ENCODE measurements around the gene DPP9. TPM values are rescaled to one million over a fixed set of nuclear protein-coding genes. Genes with fewer than 3 reads are reported as not detected.

DPP9 gene
- total and polyA plus RNA-seq, 2 of the 13 experiments (the other 11 are each of a cell fraction or from before 2014, with no cell fraction given), result 8.4 to 25.8 TPM

DNA sequence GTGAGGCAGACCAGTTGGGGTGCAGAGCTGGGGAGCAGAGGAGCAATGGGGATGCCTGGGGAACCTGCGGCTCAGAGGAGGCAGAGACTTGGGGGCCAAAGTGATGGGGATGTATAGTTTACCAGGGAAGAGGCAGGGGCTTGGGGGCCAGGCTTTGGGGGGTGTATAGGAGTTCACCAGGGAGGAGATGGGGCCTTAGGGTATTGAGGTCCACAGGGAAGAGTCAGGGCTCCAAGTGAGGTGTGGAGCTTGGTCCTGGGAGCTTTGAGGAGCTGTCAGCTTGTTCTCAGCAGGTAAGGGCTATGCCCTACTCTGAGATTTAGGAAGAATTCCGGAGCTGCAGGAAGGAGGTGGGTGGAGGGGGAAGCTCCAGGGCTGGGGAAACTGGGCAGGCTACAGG, 73.5 kb downstream of the DPP9 start:
- FAIRE-seq, result no peak
- POLR2A ChIA-PET, result no interaction called here
- TF ChIP-seq TIGD3 (CRISPR knock-in tag; IDR thresholded peaks at IDR 0.05; ENCODE audit: borderline replicate concordance) (no peak), TBL1XR1 (IDR thresholded peaks at IDR 0.05; ENCODE audit: borderline replicate concordance, low read length, partially characterized antibody) (no peak), RBM22 (optimal IDR thresholded peaks at IDR 0.05; ENCODE audit: low read length) (no peak), ZNF441 (CRISPR knock-in tag; IDR thresholded peaks at IDR 0.05; ENCODE audit: borderline replicate concordance) (no peak), NFKB2 (CRISPR knock-in tag; IDR thresholded peaks at IDR 0.05; ENCODE audit: borderline replicate concordance) (no peak), CAMTA2 (CRISPR knock-in tag; IDR thresholded peaks at IDR 0.05; ENCODE audit: borderline replicate concordance) (no peak), RBAK (CRISPR knock-in tag; IDR thresholded peaks at IDR 0.05) (no peak), DRAP1 (CRISPR knock-in tag; IDR thresholded peaks at IDR 0.05) (no peak), HMG20A (CRISPR knock-in tag; IDR thresholded peaks at IDR 0.05; ENCODE audit: borderline replicate concordance) (no peak), ZNF83 (CRISPR knock-in tag; IDR thresholded peaks at IDR 0.05; ENCODE audit: borderline replicate concordance) (no peak), HNRNPH1 (optimal IDR thresholded peaks at IDR 0.05; ENCODE audit: low read depth, low read length) (no peak), ZNF704 (CRISPR knock-in tag; IDR thresholded peaks at IDR 0.05; ENCODE audit: borderline replicate concordance) (no peak), MEF2D (CRISPR knock-in tag; IDR thresholded peaks at IDR 0.05) (no peak), KDM5B (CRISPR knock-in tag; IDR thresholded peaks at IDR 0.05; ENCODE audit: borderline replicate concordance) (no peak), ZNF891 (CRISPR knock-in tag; IDR thresholded peaks at IDR 0.05) (no peak), ZBTB38 (CRISPR knock-in tag; IDR thresholded peaks at IDR 0.05) (no peak), ZNF230 (CRISPR knock-in tag; IDR thresholded peaks at IDR 0.05) (no peak)
- TF ChIP-seq, protein P1, sequence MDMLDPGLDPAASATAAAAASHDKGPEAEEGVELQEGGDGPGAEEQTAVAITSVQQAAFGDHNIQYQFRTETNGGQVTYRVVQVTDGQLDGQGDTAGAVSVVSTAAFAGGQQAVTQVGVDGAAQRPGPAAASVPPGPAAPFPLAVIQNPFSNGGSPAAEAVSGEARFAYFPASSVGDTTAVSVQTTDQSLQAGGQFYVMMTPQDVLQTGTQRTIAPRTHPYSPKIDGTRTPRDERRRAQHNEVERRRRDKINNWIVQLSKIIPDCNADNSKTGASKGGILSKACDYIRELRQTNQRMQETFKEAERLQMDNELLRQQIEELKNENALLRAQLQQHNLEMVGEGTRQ (IDR thresholded peaks at IDR 0.05; ENCODE audit: low read depth, low read length), result no peak
- TF ChIP-seq, protein P1 (CRISPR knock-in tag; IDR thresholded peaks at IDR 0.05; ENCODE audit: borderline replicate concordance), result no peak
- WGBS (ENCODE audit: low lambda C conversion rate), result 96% methylated on average over 2 of the region's 2 CpGs
- Histone ChIP-seq H3K9ac (ENCODE audit: insufficient read depth, low read depth, low read length) (no peak overlapping the region), H3K27ac (ENCODE audit: extremely low read length, insufficient read depth, low read length) (no peak overlapping the region), H2AFZ (ENCODE audit: low read length) (no peak overlapping the region), H3K4me1 (ENCODE audit: insufficient read depth, low read length) (peaks cover 14% of the 10 kb centered on the region), H4K20me1 (ENCODE audit: insufficient read depth, low read length) (peaks cover 9% of the 10 kb centered on the region; the same call in 1 of the 2 replicates), H3K4me2 (ENCODE audit: low read depth, low read length) (no peak overlapping the region), H3K79me2 (ENCODE audit: insufficient read depth, low read length) (peaks cover 9% of the 10 kb centered on the region), H3K9me3 (ENCODE audit: low read length) (no peaks in the 10 kb centered on the region), H3K4me3 (replicated peaks in 1 of 3; ENCODE audit: insufficient read depth in 1 of 3, low read depth in 2 of 3, low read length in 3 of 3) (no peak overlapping the region), H3K36me3 (replicated peaks in 1 of 2; ENCODE audit: control insufficient read depth in 1 of 2, insufficient read depth in 2 of 2, low read length in 2 of 2) (peaks cover 2 to 23% of the 10 kb centered on the region in 2 experiments; a peak in 4 of 5 replicates), H3K27me3 (ENCODE audit: control insufficient read depth in 1 of 2, insufficient read depth in 2 of 2, low read length in 2 of 2) (no peaks in the 10 kb centered on the region)
- no peak for DNase-seq (ENCODE audit: low spot score)
- ATAC-seq, result no peak
- no TSS peak for BruUV-seq (replicated peaks)
- in situ Hi-C loops (cut with HindIII; ENCODE audit: extremely low pct_ligation_motif_present, low pct_unique_long_range_greater_than_20kb) (no loop called here), intact Hi-C loops (cut with micrococcal nuclease; ENCODE audit: unreplicated experiment) (loop anchor here (5.0 kb wide), 1 partner anchor 583 kb away; the partner anchor contains the start of gene ZBTB7A)
- CTCF ChIA-PET (ENCODE audit: low intra/inter-chr PET ratio, low total read pairs), result no interaction called here
